H1 (cell line): ENCODE results near the gene FBXO11. TPM values are rescaled to one million over a fixed set of nuclear protein-coding genes. Genes with fewer than 3 reads are reported as not detected.

ENCODE experiments used
- CTCF ChIA-PET: fragments of 300-600 bp; sonication (Branson Sonifier 250); formaldehyde crosslinking; loops from one replicate; lab custom pipeline; 2021; ENCODE audit not compliant: partially characterized antibody; lab: Charles Lee
- POLR2A ChIA-PET: fragments of 300-600 bp; sonication (Branson Sonifier 250); formaldehyde crosslinking; loops from one replicate; lab custom pipeline; 2021; ENCODE audit warnings: inconsistent platforms; ENCODE audit not compliant: partially characterized antibody; lab: Charles Lee
- DNase-seq, 2 experiments: peaks; one replicate each; pipeline versions ENCODE4 v3.0.0 to v3.0.0-alpha.2; 2010 to 2022; ENCODE audit warnings: low spot score in 2 of 2, low read depth in 1 of 2, mixed read lengths in 1 of 2
- FAIRE-seq: peaks from 2 replicates; lab custom pipeline; 2011; peaks lifted over from hg19 to GRCh38; lab: Jason Lieb, UNC
- H2AFZ ChIP-seq: 2 replicates; pipeline ENCODE4 v1.8.1; 2012; ENCODE audit warnings: low read length, inconsistent platforms
- H2AK5ac ChIP-seq: 2 replicates; pipeline ENCODE4 v1.6.1; 2013; ENCODE audit warnings: low read depth, low read length
- H2BK120ac ChIP-seq: replicated peaks from 2 replicates; pipeline ENCODE3; 2013; ENCODE audit warnings: low read depth, low read length, inconsistent platforms
- H2BK12ac ChIP-seq: 2 replicates; pipeline ENCODE4 v1.6.1; 2013; ENCODE audit warnings: low read depth, low read length
- H2BK15ac ChIP-seq: 2 replicates; pipeline ENCODE4 v1.6.1; 2013; ENCODE audit warnings: low read length
- H2BK20ac ChIP-seq: 2 replicates; pipeline ENCODE4 v1.6.1; 2013; ENCODE audit warnings: low read length
- H2BK5ac ChIP-seq: 2 replicates; pipeline ENCODE4 v1.6.1; 2013; ENCODE audit warnings: low read depth, low read length
- H3K14ac ChIP-seq: 2 replicates; pipeline ENCODE4 v1.6.1; 2013; ENCODE audit warnings: inconsistent platforms; ENCODE audit not compliant: insufficient read length
- H3K18ac ChIP-seq: 2 replicates; pipeline ENCODE4 v1.6.1; 2013; ENCODE audit warnings: low read length; ENCODE audit errors: extremely low read depth
- H3K23ac ChIP-seq: 2 replicates; pipeline ENCODE4 v1.6.1; 2013; ENCODE audit warnings: inconsistent platforms; ENCODE audit not compliant: insufficient read length
- H3K23me2 ChIP-seq: 2 replicates; pipeline ENCODE4 v1.6.1; 2013; ENCODE audit warnings: low read depth, low read length
- H3K27ac ChIP-seq: 2 replicates; pipeline ENCODE4 v1.6.1; 2011; ENCODE audit warnings: low read depth, low read length, inconsistent platforms
- H3K27me3 ChIP-seq, 4 experiments: replicated peaks in 1 of 4; 1 replicate in 1 of 4; 2 replicates in 3 of 4; pipeline versions ENCODE4 v1.6.1 to v1.8.1; 2011 to 2013; ENCODE audit warnings: low read length in 3 of 4, mild to moderate bottlenecking in 3 of 4, inconsistent platforms in 2 of 4, mixed read lengths in 2 of 4, moderate library complexity in 1 of 4; ENCODE audit not compliant: control insufficient read depth in 3 of 4, insufficient read depth in 3 of 4; ENCODE audit errors: extremely low read depth in 1 of 4
- H3K36me3 ChIP-seq, 4 experiments: 2 replicates each; pipeline versions ENCODE4 v1.6.1 to v1.8.1; 2011 to 2013; ENCODE audit warnings: mild to moderate bottlenecking in 4 of 4, low read length in 3 of 4, moderate library complexity in 2 of 4, control low read depth in 1 of 4, inconsistent platforms in 1 of 4; ENCODE audit not compliant: insufficient read depth in 4 of 4, control insufficient read depth in 2 of 4
- H3K4ac ChIP-seq: replicated peaks from 2 replicates; pipeline ENCODE3; 2013; ENCODE audit warnings: low read length, low read depth, mixed read lengths, inconsistent platforms; ENCODE audit not compliant: insufficient read length
- H3K4me1 ChIP-seq, 4 experiments: replicated peaks in 1 of 4; 1 replicate in 1 of 4; 2 replicates in 3 of 4; pipeline versions ENCODE4 v1.6.1 to v1.8.1; 2011 to 2013; ENCODE audit warnings: low read length in 3 of 4, inconsistent platforms in 2 of 4, mixed read lengths in 1 of 4; ENCODE audit not compliant: insufficient read depth in 4 of 4, control insufficient read depth in 3 of 4
- H3K4me2 ChIP-seq, 2 experiments: 2 replicates each; pipeline versions ENCODE4 v1.6.1 to v1.8.1; 2011 to 2013; ENCODE audit warnings: low read depth in 2 of 2, low read length in 2 of 2, control low read depth in 1 of 2, inconsistent platforms in 1 of 2, mild to moderate bottlenecking in 1 of 2; ENCODE audit not compliant: insufficient read depth in 1 of 2
- H3K4me3 ChIP-seq, 4 experiments: fragments of 200-600, 300-600 bp in 1 of 4; sonication (generic), shearing (Covaris generic), sonication (Bioruptor Twin) in 1 of 4; 2 replicates each; pipeline versions ENCODE4 v1.5.1 to v1.8.1; 2011 to 2016; ENCODE audit warnings: low read length in 4 of 4, low read depth in 3 of 4, control low read depth in 2 of 4, inconsistent platforms in 2 of 4, mild to moderate bottlenecking in 2 of 4, mixed read lengths in 1 of 4, moderate library complexity in 1 of 4; ENCODE audit not compliant: insufficient read depth in 2 of 4; ENCODE audit errors: extremely low read depth in 1 of 4
- H3K56ac ChIP-seq: replicated peaks from 2 replicates; pipeline ENCODE3; 2013; ENCODE audit warnings: low read depth, mild to moderate bottlenecking, mixed read lengths, low read length, inconsistent platforms; ENCODE audit not compliant: insufficient read length
- H3K79me1 ChIP-seq: 2 replicates; pipeline ENCODE4 v1.6.1; 2013; ENCODE audit warnings: low read depth, low read length, control low read depth
- H3K79me2 ChIP-seq, 2 experiments: 2 replicates each; pipeline versions ENCODE4 v1.6.1 to v1.8.1; 2012 to 2013; ENCODE audit warnings: low read length in 2 of 2, mild to moderate bottlenecking in 2 of 2, inconsistent platforms in 1 of 2; ENCODE audit not compliant: insufficient read depth in 2 of 2, control insufficient read depth in 1 of 2
- H3K9ac ChIP-seq, 4 experiments: replicated peaks in 1 of 4; 1 replicate in 1 of 4; 2 replicates in 3 of 4; pipeline versions ENCODE4 v1.6.1 to v1.8.1; 2011 to 2013; ENCODE audit warnings: low read depth in 3 of 4, low read length in 3 of 4, control low read depth in 2 of 4, mild to moderate bottlenecking in 2 of 4, moderate library complexity in 2 of 4, inconsistent platforms in 1 of 4; ENCODE audit errors: extremely low read depth in 1 of 4
- H3K9me3 ChIP-seq, 2 experiments: 2 replicates each; pipeline versions ENCODE4 v1.6.1 to v1.8.1; 2012 to 2013; ENCODE audit warnings: mild to moderate bottlenecking in 2 of 2, moderate library complexity in 2 of 2, control low read depth in 1 of 2, inconsistent platforms in 1 of 2, low read depth in 1 of 2, low read length in 1 of 2, mixed read lengths in 1 of 2; ENCODE audit not compliant: insufficient read depth in 2 of 2
- H4K20me1 ChIP-seq, 2 experiments: replicated peaks in 1 of 2; 2 replicates each; pipeline versions ENCODE3 to v1.8.1; 2011 to 2013; ENCODE audit warnings: inconsistent platforms in 2 of 2, low read length in 2 of 2, mild to moderate bottlenecking in 1 of 2; ENCODE audit not compliant: insufficient read depth in 2 of 2, control insufficient read depth in 1 of 2
- H4K5ac ChIP-seq: 2 replicates; pipeline ENCODE4 v1.6.1; 2013; ENCODE audit warnings: low read length, low read depth, mixed read lengths, inconsistent platforms; ENCODE audit not compliant: insufficient read length
- H4K8ac ChIP-seq: 2 replicates; pipeline ENCODE4 v1.8.0; 2013; ENCODE audit warnings: mild to moderate bottlenecking, moderate library complexity, low read length, inconsistent platforms; ENCODE audit not compliant: insufficient read depth; ENCODE audit errors: extremely low read depth
- H4K91ac ChIP-seq: replicated peaks from 2 replicates; pipeline ENCODE3; 2013; ENCODE audit warnings: low read length, mixed read lengths, inconsistent platforms; ENCODE audit not compliant: insufficient read length
- BRCA1 ChIP-seq: IDR thresholded peaks from 2 replicates; pipeline ENCODE4 v1.6.1; 2012; ENCODE audit warnings: low read depth, low read length, improper control_type of control experiment
- CBX5 ChIP-seq: fragments of 300-800, 300-1000 bp; sonication (generic); IDR thresholded peaks from 2 replicates; pipeline ENCODE4 v1.7.1; 2016; ENCODE audit warnings: antibody characterized with exemption, low read length, low read depth
- CBX8 ChIP-seq: fragments of 300-800, 300-1000 bp; sonication (generic); IDR thresholded peaks from 2 replicates; pipeline ENCODE4 v1.7.1; 2016; ENCODE audit warnings: low read depth, low read length, borderline replicate concordance
- HDAC6 ChIP-seq: IDR thresholded peaks from one replicate; pipeline ENCODE4 v1.7.1; 2012; ENCODE audit warnings: low read depth, mild to moderate bottlenecking, inconsistent platforms, low read length, moderate library complexity
- KDM4A ChIP-seq: IDR thresholded peaks from one replicate; pipeline ENCODE4 v1.7.1; 2012; ENCODE audit warnings: low read depth, mild to moderate bottlenecking, moderate library complexity, low read length, inconsistent platforms; ENCODE audit not compliant: severe bottlenecking
- NRF1 ChIP-seq: IDR thresholded peaks from 2 replicates; pipeline ENCODE4 v1.6.1; 2011; ENCODE audit warnings: mild to moderate bottlenecking, low read depth, low read length, improper control_type of control experiment
- RFX5 ChIP-seq: IDR thresholded peaks from 2 replicates; pipeline ENCODE4 v1.6.1; 2011; ENCODE audit warnings: low read depth, low read length, improper control_type of control experiment, borderline replicate concordance
- RNF2 ChIP-seq: fragments of 200-900, 300-1000 bp; sonication (generic); IDR thresholded peaks from 2 replicates; pipeline ENCODE4 v1.7.1; 2016; ENCODE audit warnings: borderline replicate concordance, low read depth, mild to moderate bottlenecking, antibody characterized with exemption, low read length; ENCODE audit not compliant: poor library complexity, severe bottlenecking; ENCODE audit errors: missing control alignments
- SIX5 ChIP-seq: IDR thresholded peaks from 2 replicates; pipeline ENCODE4 v1.6.1; 2011; ENCODE audit warnings: mild to moderate bottlenecking, low read depth, low read length
- SP1 ChIP-seq: IDR thresholded peaks from 2 replicates; pipeline ENCODE4 v1.6.1; 2011; ENCODE audit warnings: low read depth, low read length
- WGBS, 2 experiments: shearing (Covaris generic) in 1 of 2; methylation state at CpG; one replicate each; pipeline versions ENCODE4 v1.1.6 to v1.1.7; 2013 to 2015; ENCODE audit warnings: low lambda C conversion rate in 2 of 2, mixed read lengths in 2 of 2, inconsistent platforms in 1 of 2, low coverage in 1 of 2, missing lambda C conversion rate in 1 of 2; ENCODE audit not compliant: insufficient replicate concordance in 2 of 2, insufficient coverage in 1 of 2, insufficient read length in 1 of 2; ENCODE audit errors: extremely low coverage in 1 of 2, missing lambda C conversion rate in 1 of 2; 5-methylcytosine and 5-hydroxymethylcytosine counted together
- polyA plus RNA-seq, 7 experiments: library from polyadenylated mRNA; depleted of rRNA in 3 of 7; stranded (reverse) in 5 of 7; unstranded in 2 of 7; fragments of >200 nt in 5 of 7; fragments of 200-250 nt in 2 of 7; gene quantifications; 1 replicate in 5 of 7; 2 replicates in 1 of 7; 4 replicates in 1 of 7; pipeline versions ENCODE4 v1.2.1 to v1.2.3, GENCODE V29; 2011 to 2013; ENCODE audit warnings: missing spikeins in 2 of 7, mixed read lengths in 2 of 7
- total RNA-seq: library from RNA; stranded (reverse); fragmentation: NEBNext Ultra II Directional; extraction: Animal tissue kit (Norgen Biotek cat#: 25700); gene quantifications from 2 replicates; pipeline ENCODE4 v1.2.1, GENCODE V29; 2021
- TF ChIP-seq, protein P1 (sequence below): IDR thresholded peaks from 2 replicates; pipeline ENCODE4 v1.6.1; 2012; ENCODE audit warnings: low read length, inconsistent platforms
- TF ChIP-seq, protein P2 (sequence below): IDR thresholded peaks from 2 replicates; pipeline ENCODE4 v1.6.1; 2012; ENCODE audit warnings: inconsistent platforms

Gene FBXO11
- total and polyA plus RNA-seq, 2 of the 8 experiments (the other 6 are each of a cell fraction or from before 2014, with no cell fraction given) = 21.7 to 57.3 TPM

DNA sequence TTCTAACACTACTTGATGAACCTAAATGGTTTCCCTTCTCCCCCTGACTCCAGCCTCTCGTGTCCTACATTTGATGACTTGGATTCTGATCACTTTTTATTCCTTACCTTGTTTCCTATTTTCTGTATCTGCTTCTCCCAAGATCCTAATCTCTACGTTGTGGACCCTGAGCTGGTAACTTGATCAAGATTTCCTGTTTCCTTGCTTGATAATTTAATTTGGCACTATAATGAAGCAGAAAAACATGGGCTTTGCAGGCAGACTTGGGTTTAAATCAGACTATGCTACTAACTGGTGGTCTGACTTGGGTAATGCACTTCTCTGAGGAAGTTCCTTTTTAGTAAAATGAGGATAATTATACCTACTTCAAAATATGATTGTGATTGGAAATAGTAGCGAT, 11.7 kb upstream of the FBXO11 start:
- 90% methylated on average over 3 of the region's 3 CpGs; no CpG with 5 or more reads in 1 of the 2 experiments for WGBS, 2 experiments
- no peak overlapping the region for H4K8ac ChIP-seq
- no peak overlapping the region for H3K23ac ChIP-seq
- no peak overlapping the region for H2AFZ ChIP-seq
- no peaks in the 10 kb centered on the region for H3K79me1 ChIP-seq
- H3K18ac ChIP-seq = no peak overlapping the region
- H2AK5ac ChIP-seq = no peak overlapping the region
- no peaks in the 10 kb centered on the region for H3K27me3 ChIP-seq
- ChIA-PET POLR2A (no interaction called here), CTCF (interaction anchor here (1.1 kb wide), 1 partner anchor 147 kb away, joined by 3 read pairs; no protein-coding TSS in a partner anchor)
- no peaks in the 10 kb centered on the region for H3K23me2 ChIP-seq
- no peaks in the 10 kb centered on the region for H3K79me2 ChIP-seq
- H3K4me2 ChIP-seq = no peak overlapping the region
- H3K9ac ChIP-seq = no peak overlapping the region
- DNase-seq (no peak), FAIRE-seq (no peak)
- H2BK120ac ChIP-seq = no peak overlapping the region
- no peak overlapping the region for H2BK15ac ChIP-seq
- H3K4me1 ChIP-seq = no peaks in the 10 kb centered on the region
- H3K14ac ChIP-seq = no peak overlapping the region
- no peak overlapping the region for H4K91ac ChIP-seq
- no peak overlapping the region for H3K27ac ChIP-seq
- H3K4ac ChIP-seq = no peak overlapping the region
- no peak overlapping the region for H2BK5ac ChIP-seq
- H2BK20ac ChIP-seq = no peak overlapping the region
- H3K56ac ChIP-seq = no peak overlapping the region
- H3K36me3 ChIP-seq = no peaks in the 10 kb centered on the region
- no peaks in the 10 kb centered on the region for H3K9me3 ChIP-seq
- no peak overlapping the region for H4K5ac ChIP-seq
- no peak overlapping the region for H3K4me3 ChIP-seq
- H2BK12ac ChIP-seq = no peak overlapping the region
- H4K20me1 ChIP-seq = no peaks in the 10 kb centered on the region
- TF ChIP-seq SP1 (no peak), BRCA1 (no peak), NRF1 (no peak), SIX5 (no peak), CBX8 (no peak), HDAC6 (no peak), RNF2 (no peak), CBX5 (no peak), RFX5 (no peak), KDM4A (no peak)
- TF ChIP-seq, protein P1, sequence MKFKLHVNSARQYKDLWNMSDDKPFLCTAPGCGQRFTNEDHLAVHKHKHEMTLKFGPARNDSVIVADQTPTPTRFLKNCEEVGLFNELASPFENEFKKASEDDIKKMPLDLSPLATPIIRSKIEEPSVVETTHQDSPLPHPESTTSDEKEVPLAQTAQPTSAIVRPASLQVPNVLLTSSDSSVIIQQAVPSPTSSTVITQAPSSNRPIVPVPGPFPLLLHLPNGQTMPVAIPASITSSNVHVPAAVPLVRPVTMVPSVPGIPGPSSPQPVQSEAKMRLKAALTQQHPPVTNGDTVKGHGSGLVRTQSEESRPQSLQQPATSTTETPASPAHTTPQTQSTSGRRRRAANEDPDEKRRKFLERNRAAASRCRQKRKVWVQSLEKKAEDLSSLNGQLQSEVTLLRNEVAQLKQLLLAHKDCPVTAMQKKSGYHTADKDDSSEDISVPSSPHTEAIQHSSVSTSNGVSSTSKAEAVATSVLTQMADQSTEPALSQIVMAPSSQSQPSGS = no peak
- TF ChIP-seq, protein P2, sequence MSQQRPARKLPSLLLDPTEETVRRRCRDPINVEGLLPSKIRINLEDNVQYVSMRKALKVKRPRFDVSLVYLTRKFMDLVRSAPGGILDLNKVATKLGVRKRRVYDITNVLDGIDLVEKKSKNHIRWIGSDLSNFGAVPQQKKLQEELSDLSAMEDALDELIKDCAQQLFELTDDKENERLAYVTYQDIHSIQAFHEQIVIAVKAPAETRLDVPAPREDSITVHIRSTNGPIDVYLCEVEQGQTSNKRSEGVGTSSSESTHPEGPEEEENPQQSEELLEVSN = no peak
